HL-60 (cell line): ENCODE measurements around the gene BRIP1.
"Not testable (repeated sequence)": the region's sequence is repeated elsewhere in the genome, so short reads cannot be mapped to it uniquely, and the experiment has no call there.

Experiments used
- DNase-seq, 2 experiments: peaks; one replicate each; pipeline ENCODE4 v3.0.0-alpha.2; 2010 to 2020; ENCODE audit warnings: low read depth in 1 of 2, low spot score in 1 of 2
- H3K27ac ChIP-seq: fragments of 250-450 bp; sonication (Bioruptor Pico); replicated peaks from 2 replicates; pipeline ENCODE4 v1.5.1; 2020; ENCODE audit warnings: mild to moderate bottlenecking, moderate library complexity
- H3K27me3 ChIP-seq: fragments of 250-450 bp; sonication (Bioruptor Pico); 2 replicates; pipeline ENCODE4 v1.5.1; 2021; ENCODE audit warnings: mild to moderate bottlenecking, moderate library complexity; ENCODE audit not compliant: insufficient read depth, poor library complexity, severe bottlenecking
- H3K4me3 ChIP-seq: replicated peaks from 2 replicates; pipeline ENCODE4 v1.5.1; 2011; ENCODE audit warnings: mild to moderate bottlenecking, control low read depth, low read length; ENCODE audit not compliant: insufficient read depth
- CTCF ChIP-seq: IDR thresholded peaks from one replicate; pipeline ENCODE4 v1.5.1; 2011; ENCODE audit warnings: low read length, control low read depth, inconsistent platforms; ENCODE audit not compliant: insufficient read depth
- GABPA ChIP-seq: IDR thresholded peaks from 2 replicates; pipeline ENCODE4 v1.6.1; 2012; ENCODE audit warnings: low read depth
- POLR2AphosphoS5 ChIP-seq: IDR thresholded peaks from 2 replicates; pipeline ENCODE4 v1.6.1; 2012; ENCODE audit warnings: low read depth
- REST ChIP-seq: IDR thresholded peaks from 2 replicates; pipeline ENCODE4 v1.6.1; 2012; ENCODE audit warnings: low read depth; ENCODE audit not compliant: insufficient replicate concordance
- SPI1 ChIP-seq: IDR thresholded peaks from 2 replicates; pipeline ENCODE4 v1.6.1; 2012; ENCODE audit warnings: low read depth, mild to moderate bottlenecking, borderline replicate concordance

BRIP1 gene

DNA sequence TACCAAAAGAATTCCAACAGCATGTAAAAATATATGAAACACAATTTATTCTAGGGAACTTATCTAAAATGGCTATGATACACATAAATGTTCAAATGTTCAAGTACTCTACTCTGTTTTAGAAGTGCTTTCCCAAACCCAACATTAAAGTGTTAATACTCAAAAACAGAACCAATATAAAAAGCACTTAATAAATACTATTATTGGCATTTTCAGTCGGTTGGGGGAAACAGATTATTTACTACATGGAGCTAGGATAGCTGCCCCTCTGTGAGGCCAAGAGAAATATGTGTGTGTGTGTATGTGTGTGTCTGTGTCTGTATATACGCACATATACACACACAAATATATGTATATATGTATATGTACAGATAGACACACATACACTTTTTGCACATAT lies 32.1 kb upstream of the BRIP1 start:
- no peak for DNase-seq
- TF ChIP-seq SPI1, result no peak
- TF ChIP-seq POLR2AphosphoS5, result no peak
- TF ChIP-seq CTCF, result no peak
- no peak for TF ChIP-seq GABPA
- no peak for TF ChIP-seq REST
- H3K27ac ChIP-seq, result no peak overlapping the region
- no peak overlapping the region for H3K4me3 ChIP-seq
- H3K27me3 ChIP-seq, result no peaks in the 10 kb centered on the region

- H3K27me3 ChIP-seq, DNase-seq, H3K27ac ChIP-seq, H3K4me3 ChIP-seq: not testable (repeated sequence)
These were observed 31.0 kb upstream of the BRIP1 start for GRCh38 chr17:61894310-61894709.

- DNase-seq, H3K27me3 ChIP-seq, H3K27ac ChIP-seq, H3K4me3 ChIP-seq: not testable (repeated sequence)
These were observed 24.4 kb upstream of the BRIP1 start for GRCh38 chr17:61887733-61888132.

DNA sequence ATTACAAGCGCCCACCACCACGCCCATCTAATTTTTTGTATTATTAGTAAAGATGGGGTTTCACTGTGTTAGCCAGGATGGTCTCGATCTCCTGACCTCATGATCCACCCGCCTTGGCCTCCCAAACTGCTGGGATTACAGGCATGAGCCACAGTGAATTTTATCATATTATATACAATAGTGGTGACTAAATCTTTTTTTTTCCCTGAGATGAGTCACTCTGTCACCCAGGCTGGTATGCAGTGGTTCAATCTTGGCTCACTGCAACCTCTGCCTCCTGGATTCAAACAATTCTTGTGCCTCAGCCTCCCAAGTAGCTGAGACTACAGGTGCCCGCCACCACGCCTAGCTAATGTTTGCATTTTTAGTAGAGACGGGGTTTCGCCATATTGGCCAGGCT lies 22.5 kb upstream of the BRIP1 start:
- DNase-seq, H3K27me3 ChIP-seq, H3K4me3 ChIP-seq, H3K27ac ChIP-seq: not testable (repeated sequence)

- Histone ChIP-seq H3K4me3 (no peak overlapping the region), H3K27me3 (no peaks in the 10 kb centered on the region), H3K27ac (no peak overlapping the region)
- TF ChIP-seq SPI1, result no peak
- TF ChIP-seq POLR2AphosphoS5, result no peak
- TF ChIP-seq REST, result no peak
- TF ChIP-seq CTCF, result no peak
- TF ChIP-seq GABPA, result no peak
- no peak for DNase-seq
These were observed 21.5 kb upstream of the BRIP1 start for GRCh38 chr17:61884864-61885263.
